SK-N-SH treated with all-trans-retinoic acid at 6 μM for 48 hours (cell line): ENCODE measurements around the gene DPEP1.

Experiments used
- ATAC-seq: fragments of 200-7000 bp; cut with Tn5 transposase; 3 replicates; pipeline ENCODE4 v1.9.1; 2020; ENCODE audit warnings: mild to moderate bottlenecking, moderate library complexity
- ARNTL ChIP-seq: fragments of 450-650 bp; formaldehyde crosslinking; IDR thresholded peaks from 2 replicates; pipeline ENCODE4 v1.5.0; 2020; ENCODE audit warnings: low read depth, mild to moderate bottlenecking, moderate library complexity, borderline replicate concordance
- BACH2 ChIP-seq: fragments of 250-450 bp; sonication (Bioruptor Pico); IDR thresholded peaks from 2 replicates; pipeline ENCODE4 v1.9.0; 2021; ENCODE audit warnings: mild to moderate bottlenecking, borderline replicate concordance
- CREB5 ChIP-seq: fragments of 250-450 bp; sonication (Bioruptor Pico); IDR thresholded peaks from 2 replicates; pipeline ENCODE4 v1.5.1; 2020; ENCODE audit warnings: low read depth, mild to moderate bottlenecking, moderate library complexity
- CSDC2 ChIP-seq: fragments of 250-450 bp; sonication (Bioruptor Pico); IDR thresholded peaks from 2 replicates; pipeline ENCODE4 v1.5.0; 2020; ENCODE audit warnings: mild to moderate bottlenecking, moderate library complexity
- ESRRG ChIP-seq: fragments of 250-450 bp; sonication (Bioruptor Pico); IDR thresholded peaks from 2 replicates; pipeline ENCODE4 v1.6.1; 2021; ENCODE audit warnings: mild to moderate bottlenecking
- GLIS3 ChIP-seq: fragments of 250-450 bp; sonication (Bioruptor Pico); IDR thresholded peaks from 2 replicates; pipeline ENCODE4 v1.5.0; 2020; ENCODE audit warnings: mild to moderate bottlenecking, moderate library complexity
- ISL1 ChIP-seq: fragments of 250-450 bp; sonication (Bioruptor Pico); IDR thresholded peaks from 2 replicates; pipeline ENCODE4 v2.1.2; 2022; ENCODE audit warnings: mild to moderate bottlenecking, moderate library complexity
- OSR1 ChIP-seq: fragments of 250-450 bp; sonication (Bioruptor Pico); IDR thresholded peaks from 2 replicates; pipeline ENCODE4 v1.8.0; 2022; ENCODE audit warnings: moderate library complexity, mild to moderate bottlenecking, inconsistent platforms
- PATZ1 ChIP-seq: fragments of 250-450 bp; sonication (Bioruptor Pico); IDR thresholded peaks from 2 replicates; pipeline ENCODE4 v1.8.0; 2020; ENCODE audit warnings: mild to moderate bottlenecking, moderate library complexity, borderline replicate concordance
- RARB ChIP-seq: fragments of 250-450 bp; sonication (Bioruptor Pico); IDR thresholded peaks from 2 replicates; pipeline ENCODE4 v1.8.0; 2021; ENCODE audit warnings: mild to moderate bottlenecking, moderate library complexity
- SNAI2 ChIP-seq: fragments of 250-450 bp; sonication (Bioruptor Pico); IDR thresholded peaks from 2 replicates; pipeline ENCODE4 v1.5.0; 2020; ENCODE audit warnings: mild to moderate bottlenecking, moderate library complexity
- TCF4 ChIP-seq: fragments of 250-450 bp; sonication (Bioruptor Pico); IDR thresholded peaks from 2 replicates; pipeline ENCODE4 v1.8.0; 2021; ENCODE audit warnings: mild to moderate bottlenecking, moderate library complexity, borderline replicate concordance
- TOX ChIP-seq: fragments of 250-450 bp; sonication (Bioruptor Pico); IDR thresholded peaks from 2 replicates; pipeline ENCODE4 v1.8.0; 2021; ENCODE audit warnings: mild to moderate bottlenecking, moderate library complexity, borderline replicate concordance
- TSHZ2 ChIP-seq: fragments of 250-450 bp; sonication (Bioruptor Pico); IDR thresholded peaks from 2 replicates; pipeline ENCODE4 v1.5.0; 2020; ENCODE audit warnings: mild to moderate bottlenecking, moderate library complexity
- ZC3H10 ChIP-seq: fragments of 250-450 bp; sonication (Bioruptor Pico); IDR thresholded peaks from 2 replicates; pipeline ENCODE4 v1.5.1; 2021; ENCODE audit warnings: mild to moderate bottlenecking, moderate library complexity
- ZFP3 ChIP-seq: fragments of 250-450 bp; sonication (Bioruptor Pico); IDR thresholded peaks from 2 replicates; pipeline ENCODE4 v1.5.0; 2020; ENCODE audit warnings: mild to moderate bottlenecking, moderate library complexity
- ZFP30 ChIP-seq: fragments of 450-650 bp; formaldehyde crosslinking; IDR thresholded peaks from 2 replicates; pipeline ENCODE4 v1.5.0; 2022; ENCODE audit warnings: mild to moderate bottlenecking, moderate library complexity
- ZNF565 ChIP-seq: fragments of 450-650 bp; formaldehyde crosslinking; conservative IDR thresholded peaks from 2 replicates; pipeline ENCODE4 v1.5.0; 2020; ENCODE audit warnings: low read depth, mild to moderate bottlenecking, moderate library complexity
- ZNF70 ChIP-seq: fragments of 450-650 bp; formaldehyde crosslinking; IDR thresholded peaks from 2 replicates; pipeline ENCODE4 v1.5.0; 2020; ENCODE audit warnings: mild to moderate bottlenecking, moderate library complexity
- ZNF8 ChIP-seq: fragments of 450-650 bp; formaldehyde crosslinking; IDR thresholded peaks from 2 replicates; pipeline ENCODE4 v1.5.0; 2020; ENCODE audit warnings: mild to moderate bottlenecking, moderate library complexity
- TF ChIP-seq, protein P1 (sequence below): fragments of 250-450 bp; sonication (Bioruptor Pico); IDR thresholded peaks from 2 replicates; pipeline ENCODE4 v1.5.1; 2021; ENCODE audit warnings: mild to moderate bottlenecking, moderate library complexity
- TF ChIP-seq, protein P2 (sequence below): fragments of 250-450 bp; sonication (Bioruptor Pico); IDR thresholded peaks from 2 replicates; pipeline ENCODE4 v1.8.0; 2021; ENCODE audit warnings: low read depth, mild to moderate bottlenecking, moderate library complexity, borderline replicate concordance

DPEP1 gene

GRCh38 chr16:89616623-89617022 is 3.2 kb downstream of the DPEP1 start:
- TF ChIP-seq ZNF565 (CRISPR knock-in tag) (no peak), CREB5 (no peak), TCF4 (no peak), ZC3H10 (CRISPR knock-in tag) (no peak), ZNF8 (CRISPR knock-in tag) (no peak), ISL1 (CRISPR knock-in tag) (no peak), ESRRG (CRISPR knock-in tag) (no peak), ZFP3 (CRISPR knock-in tag) (no peak), PATZ1 (CRISPR knock-in tag) (no peak), TOX (CRISPR knock-in tag) (no peak), GLIS3 (CRISPR knock-in tag) (no peak), ZNF70 (CRISPR knock-in tag) (no peak), ARNTL (CRISPR knock-in tag) (no peak), RARB (CRISPR knock-in tag) (no peak), OSR1 (CRISPR knock-in tag) (no peak), SNAI2 (no peak)
- TF ChIP-seq, protein P1, sequence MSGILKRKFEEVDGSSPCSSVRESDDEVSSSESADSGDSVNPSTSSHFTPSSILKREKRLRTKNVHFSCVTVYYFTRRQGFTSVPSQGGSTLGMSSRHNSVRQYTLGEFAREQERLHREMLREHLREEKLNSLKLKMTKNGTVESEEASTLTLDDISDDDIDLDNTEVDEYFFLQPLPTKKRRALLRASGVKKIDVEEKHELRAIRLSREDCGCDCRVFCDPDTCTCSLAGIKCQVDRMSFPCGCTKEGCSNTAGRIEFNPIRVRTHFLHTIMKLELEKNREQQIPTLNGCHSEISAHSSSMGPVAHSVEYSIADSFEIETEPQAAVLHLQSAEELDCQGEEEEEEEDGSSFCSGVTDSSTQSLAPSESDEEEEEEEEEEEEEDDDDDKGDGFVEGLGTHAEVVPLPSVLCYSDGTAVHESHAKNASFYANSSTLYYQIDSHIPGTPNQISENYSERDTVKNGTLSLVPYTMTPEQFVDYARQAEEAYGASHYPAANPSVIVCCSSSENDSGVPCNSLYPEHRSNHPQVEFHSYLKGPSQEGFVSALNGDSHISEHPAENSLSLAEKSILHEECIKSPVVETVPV (CRISPR knock-in tag): no peak
- TF ChIP-seq, protein P2, sequence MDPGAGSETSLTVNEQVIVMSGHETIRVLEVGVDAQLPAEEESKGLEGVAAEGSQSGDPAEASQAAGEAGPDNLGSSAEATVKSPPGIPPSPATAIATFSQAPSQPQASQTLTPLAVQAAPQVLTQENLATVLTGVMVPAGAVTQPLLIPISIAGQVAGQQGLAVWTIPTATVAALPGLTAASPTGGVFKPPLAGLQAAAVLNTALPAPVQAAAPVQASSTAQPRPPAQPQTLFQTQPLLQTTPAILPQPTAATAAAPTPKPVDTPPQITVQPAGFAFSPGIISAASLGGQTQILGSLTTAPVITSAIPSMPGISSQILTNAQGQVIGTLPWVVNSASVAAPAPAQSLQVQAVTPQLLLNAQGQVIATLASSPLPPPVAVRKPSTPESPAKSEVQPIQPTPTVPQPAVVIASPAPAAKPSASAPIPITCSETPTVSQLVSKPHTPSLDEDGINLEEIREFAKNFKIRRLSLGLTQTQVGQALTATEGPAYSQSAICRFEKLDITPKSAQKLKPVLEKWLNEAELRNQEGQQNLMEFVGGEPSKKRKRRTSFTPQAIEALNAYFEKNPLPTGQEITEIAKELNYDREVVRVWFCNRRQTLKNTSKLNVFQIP (CRISPR knock-in tag): no peak
- TF ChIP-seq, all 23 proteins: peak for 0
- ATAC-seq: no peak

GRCh38 chr16:89617036-89617435 is 3.6 kb downstream of the DPEP1 start:
- no peak for ATAC-seq
- TF ChIP-seq TSHZ2 (no peak), TCF4 (no peak), GLIS3 (CRISPR knock-in tag) (no peak), BACH2 (CRISPR knock-in tag) (no peak), ZNF8 (CRISPR knock-in tag) (no peak), ZNF565 (CRISPR knock-in tag) (no peak), CSDC2 (no peak), ZFP30 (CRISPR knock-in tag) (no peak), TOX (CRISPR knock-in tag) (no peak), CREB5 (no peak)
- TF ChIP-seq, protein P1 (CRISPR knock-in tag): no peak
- TF ChIP-seq, protein P2 (CRISPR knock-in tag): no peak
